WTC11 (cell line): ENCODE data around the gene DDX20. TPM values are rescaled to one million over a fixed set of nuclear protein-coding genes. Genes with fewer than 3 reads are reported as not detected.

Experiments used
- AR ChIP-seq: fragments of 250-450 bp; sonication (Bioruptor Pico); IDR thresholded peaks from 2 replicates; pipeline ENCODE4 v1.9.0; 2021; ENCODE audit warnings: mild to moderate bottlenecking
- CBFB ChIP-seq: sonication (generic); formaldehyde crosslinking; IDR thresholded peaks from 2 replicates; pipeline ENCODE4 v1.8.1; 2022; ENCODE audit warnings: mild to moderate bottlenecking, low read depth, missing genetic modification reagents
- CTCF ChIP-seq: fragments of 200-600 bp; IDR thresholded peaks from 2 replicates; pipeline ENCODE4 v1.8.0; 2022; ENCODE audit warnings: antibody characterized with exemption
- E2F5 ChIP-seq: sonication (generic); formaldehyde crosslinking; IDR thresholded peaks from 2 replicates; pipeline ENCODE4 v1.8.1; 2022; ENCODE audit warnings: mild to moderate bottlenecking, moderate library complexity, missing genetic modification reagents
- ERG ChIP-seq: fragments of 250-450 bp; sonication (Bioruptor Pico); IDR thresholded peaks from 2 replicates; pipeline ENCODE4 v1.8.0; 2021; ENCODE audit warnings: mild to moderate bottlenecking
- ETV6 ChIP-seq: sonication (generic); formaldehyde crosslinking; IDR thresholded peaks from 2 replicates; pipeline ENCODE4 v1.8.1; 2022; ENCODE audit warnings: mild to moderate bottlenecking, missing genetic modification reagents
- FOXP1 ChIP-seq: sonication (generic); formaldehyde crosslinking; IDR thresholded peaks from 2 replicates; pipeline ENCODE4 v1.8.0; 2022; ENCODE audit warnings: missing genetic modification reagents, mild to moderate bottlenecking, moderate library complexity, borderline replicate concordance
- FOXP4 ChIP-seq: sonication (generic); formaldehyde crosslinking; IDR thresholded peaks from 2 replicates; pipeline ENCODE4 v1.8.0; 2022; ENCODE audit warnings: mild to moderate bottlenecking, missing genetic modification reagents
- GABPB1 ChIP-seq: sonication (generic); formaldehyde crosslinking; IDR thresholded peaks from 2 replicates; pipeline ENCODE4 v1.8.1; 2023; ENCODE audit warnings: mild to moderate bottlenecking, missing genetic modification reagents
- HMGXB4 ChIP-seq: sonication (generic); formaldehyde crosslinking; IDR thresholded peaks from 2 replicates; pipeline ENCODE4 v1.8.1; 2023; ENCODE audit warnings: mild to moderate bottlenecking, moderate library complexity, missing genetic modification reagents
- JUN ChIP-seq: sonication (generic); formaldehyde crosslinking; IDR thresholded peaks from 2 replicates; pipeline ENCODE4 v1.8.0; 2023; ENCODE audit warnings: mild to moderate bottlenecking, missing genetic modification reagents
- KAT7 ChIP-seq: sonication (generic); formaldehyde crosslinking; IDR thresholded peaks from 2 replicates; pipeline ENCODE4 v1.8.1; 2023; ENCODE audit warnings: missing genetic modification reagents, mild to moderate bottlenecking, borderline replicate concordance
- MAX ChIP-seq: sonication (generic); formaldehyde crosslinking; IDR thresholded peaks from 2 replicates; pipeline ENCODE4 v1.8.0; 2022; ENCODE audit warnings: mild to moderate bottlenecking, missing genetic modification reagents
- NFE2L1 ChIP-seq: sonication (generic); formaldehyde crosslinking; IDR thresholded peaks from 2 replicates; pipeline ENCODE4 v1.8.1; 2023; ENCODE audit warnings: missing genetic modification reagents
- PRDM15 ChIP-seq: sonication (generic); formaldehyde crosslinking; IDR thresholded peaks from 2 replicates; pipeline ENCODE4 v1.8.0; 2022; ENCODE audit warnings: missing genetic modification reagents
- RELA ChIP-seq: sonication (generic); formaldehyde crosslinking; IDR thresholded peaks from 2 replicates; pipeline ENCODE4 v1.8.1; 2022; ENCODE audit warnings: missing genetic modification reagents, mild to moderate bottlenecking, borderline replicate concordance
- RORB ChIP-seq: fragments of 250-450 bp; sonication (Bioruptor Pico); IDR thresholded peaks from 2 replicates; pipeline ENCODE4 v1.9.0; 2021; ENCODE audit warnings: mild to moderate bottlenecking
- SMAD3 ChIP-seq: sonication (generic); formaldehyde crosslinking; IDR thresholded peaks from 2 replicates; pipeline ENCODE4 v1.8.0; 2022; ENCODE audit warnings: missing genetic modification reagents, mild to moderate bottlenecking, borderline replicate concordance
- TCF7 ChIP-seq: sonication (generic); formaldehyde crosslinking; IDR thresholded peaks from 2 replicates; pipeline ENCODE4 v1.8.0; 2022; ENCODE audit warnings: mild to moderate bottlenecking, low read depth, missing genetic modification reagents, moderate library complexity
- TEAD1 ChIP-seq: sonication (generic); formaldehyde crosslinking; IDR thresholded peaks from 2 replicates; pipeline ENCODE4 v1.8.0; 2022; ENCODE audit warnings: mild to moderate bottlenecking, missing genetic modification reagents
- TP53 ChIP-seq: sonication (generic); formaldehyde crosslinking; IDR thresholded peaks from 2 replicates; pipeline ENCODE4 v1.8.1; 2023; ENCODE audit warnings: mild to moderate bottlenecking, missing genetic modification reagents
- ZNF138 ChIP-seq: sonication (generic); formaldehyde crosslinking; conservative IDR thresholded peaks from 2 replicates; pipeline ENCODE4 v1.8.1; 2022; ENCODE audit warnings: mild to moderate bottlenecking, moderate library complexity, missing genetic modification reagents
- ZNF423 ChIP-seq: fragments of 250-450 bp; sonication (Bioruptor Pico); IDR thresholded peaks from 2 replicates; pipeline ENCODE4 v2.1.2; 2022; ENCODE audit warnings: mild to moderate bottlenecking, moderate library complexity
- total RNA-seq: library from RNA; stranded (reverse); gene quantifications from 3 replicates; pipeline ENCODE4 v1.2.3, GENCODE V29; 2021

The DDX20 gene
- total RNA-seq, 1 experiment from 2014 or later: 19.3 TPM

- TF ChIP-seq HMGXB4 (no peak), ZNF138 (CRISPR knock-in tag) (no peak), FOXP1 (peak; percentile 65; the same call in 1 of the 2 replicates), SMAD3 (CRISPR knock-in tag) (peak; percentile 71; the same call in 1 of the 2 replicates), TEAD1 (CRISPR knock-in tag) (no peak), CBFB (CRISPR knock-in tag) (0 out of 2 replicates have a peak, but pooled peaks have one; percentile 25), ETV6 (CRISPR knock-in tag) (peak; percentile 26; the same call in 1 of the 2 replicates), E2F5 (peak; percentile 49; the same call in 1 of the 2 replicates), GABPB1 (CRISPR knock-in tag) (peak; percentile 55), ERG (CRISPR knock-in tag) (no peak), RELA (CRISPR knock-in tag) (no peak), TP53 (CRISPR knock-in tag) (no peak; the same call in 1 of the 2 replicates), ZNF423 (no peak), AR (CRISPR knock-in tag) (no peak), NFE2L1 (CRISPR knock-in tag) (no peak), TCF7 (CRISPR knock-in tag) (no peak), JUN (CRISPR knock-in tag) (no peak), MAX (CRISPR knock-in tag) (peak; percentile 87; the same call in 1 of the 2 replicates), PRDM15 (CRISPR knock-in tag) (no peak), KAT7 (no peak), RORB (CRISPR knock-in tag) (no peak), CTCF (no peak), FOXP4 (CRISPR knock-in tag) (peak; percentile 85)
Measured at GRCh38 chr1:111739194-111739924, 16.3 kb upstream of the DDX20 start, which contains the start of gene INKA2 (continued).
